Measurements from ENCODE around the gene MAP1LC3C.
A peak's percentile ranks its signal among the peaks of the same experiment; 100 is the strongest.

Gene MAP1LC3C

GRCh38 chr1:242030071-242030470 is 31.2 kb upstream of the MAP1LC3C start:
- no peaks in the 10 kb centered on the region for H3K79me2 ChIP-seq (ENCODE audit: control insufficient read depth, insufficient read depth, low read length, poor library complexity)
- H3K9me3 ChIP-seq (ENCODE audit: insufficient read depth, low read depth, low read length), result no peaks in the 10 kb centered on the region
- H2AK5ac ChIP-seq (ENCODE audit: low read length), result no peak overlapping the region
- no peak overlapping the region for H4K91ac ChIP-seq (ENCODE audit: low read depth, low read length)
- no peak overlapping the region for H3K9ac ChIP-seq (ENCODE audit: low read length)
- WGBS (ENCODE audit: extremely low coverage, insufficient coverage, insufficient read length), result no CpG with 5 or more reads among the region's 1 CpG
- no peak overlapping the region for H2BK120ac ChIP-seq (ENCODE audit: insufficient read depth, low read length, poor library complexity)
- peaks cover 0 to 9% of the 10 kb centered on the region in 2 experiments for H3K4me1 ChIP-seq (ENCODE audit: control insufficient read depth in 1 of 2, insufficient read depth in 2 of 2, low read length in 2 of 2)
- no peaks in the 10 kb centered on the region for H3K36me3 ChIP-seq (ENCODE audit: control insufficient read depth in 1 of 2, insufficient read depth in 2 of 2, low read length in 2 of 2)
- H3K23ac ChIP-seq (ENCODE audit: low read length), result no peak overlapping the region
- no peak overlapping the region for H4K8ac ChIP-seq (ENCODE audit: low read depth, low read length)
- H2BK5ac ChIP-seq (ENCODE audit: low read depth, low read length, poor library complexity), result no peak overlapping the region
- no peak overlapping the region for H3K4me3 ChIP-seq (ENCODE audit: low read depth, low read length)
- no peaks in the 10 kb centered on the region for H3K27me3 ChIP-seq (ENCODE audit: insufficient read depth, low read length)
- no peak overlapping the region for H2BK12ac ChIP-seq (ENCODE audit: low read length)
- H2AFZ ChIP-seq (ENCODE audit: insufficient read depth, low read length, poor library complexity), result no peak overlapping the region
- no peak overlapping the region for H3K4ac ChIP-seq (ENCODE audit: low read depth, low read length)
- H3K18ac ChIP-seq (ENCODE audit: low read length), result no peak overlapping the region
- DNase-seq, result no peak
- H3K27ac ChIP-seq (ENCODE audit: low read depth, low read length), result no peak overlapping the region
- no peak overlapping the region for H4K12ac ChIP-seq (ENCODE audit: low read depth, low read length)
- no peak overlapping the region for H3K14ac ChIP-seq (ENCODE audit: low read length)
- no peaks in the 10 kb centered on the region for H3K79me1 ChIP-seq (ENCODE audit: low read length)
- no peak overlapping the region for H3K4me2 ChIP-seq (ENCODE audit: low read length)

- no peaks in the 10 kb centered on the region for H3K9me3 ChIP-seq (ENCODE audit: insufficient read depth, low read depth, low read length)
- no CpG with 5 or more reads among the region's 13 CpGs for WGBS (ENCODE audit: extremely low coverage, insufficient coverage, insufficient read length)
- no peaks in the 10 kb centered on the region for H3K36me3 ChIP-seq (ENCODE audit: control insufficient read depth in 1 of 2, insufficient read depth in 2 of 2, low read length in 2 of 2)
These were observed 26.8 kb upstream of the MAP1LC3C start for GRCh38 chr1:242025681-242026080.

GRCh38 chr1:242023805-242024204 is 24.9 kb upstream of the MAP1LC3C start:
- Histone ChIP-seq H2BK120ac (ENCODE audit: insufficient read depth, low read length, poor library complexity) (no peak overlapping the region), H3K14ac (ENCODE audit: low read length) (no peak overlapping the region), H3K4me3 (ENCODE audit: low read depth, low read length) (no peak overlapping the region), H3K27me3 (ENCODE audit: insufficient read depth, low read length) (no peaks in the 10 kb centered on the region), H3K4ac (ENCODE audit: low read depth, low read length) (no peak overlapping the region), H3K9ac (ENCODE audit: low read length) (no peak overlapping the region), H4K91ac (ENCODE audit: low read depth, low read length) (no peak overlapping the region), H4K12ac (ENCODE audit: low read depth, low read length) (no peak overlapping the region), H3K36me3 (ENCODE audit: control insufficient read depth in 1 of 2, insufficient read depth in 2 of 2, low read length in 2 of 2) (no peaks in the 10 kb centered on the region), H2AFZ (ENCODE audit: insufficient read depth, low read length, poor library complexity) (no peak overlapping the region), H4K8ac (ENCODE audit: low read depth, low read length) (no peak overlapping the region), H3K9me3 (ENCODE audit: insufficient read depth, low read depth, low read length) (no peaks in the 10 kb centered on the region), H3K18ac (ENCODE audit: low read length) (no peak overlapping the region), H2AK5ac (ENCODE audit: low read length) (no peak overlapping the region), H3K79me1 (ENCODE audit: low read length) (no peaks in the 10 kb centered on the region), H3K23ac (ENCODE audit: low read length) (no peak overlapping the region), H3K4me1 (ENCODE audit: control insufficient read depth in 1 of 2, insufficient read depth in 2 of 2, low read length in 2 of 2) (peaks cover 0 to 5% of the 10 kb centered on the region in 2 experiments), H3K4me2 (ENCODE audit: low read length) (no peak overlapping the region), H2BK5ac (ENCODE audit: low read depth, low read length, poor library complexity) (no peak overlapping the region), H3K27ac (ENCODE audit: low read depth, low read length) (no peak overlapping the region), H3K79me2 (ENCODE audit: control insufficient read depth, insufficient read depth, low read length, poor library complexity) (no peaks in the 10 kb centered on the region), H2BK12ac (ENCODE audit: low read length) (no peak overlapping the region)
- no peak for DNase-seq
- WGBS (ENCODE audit: extremely low coverage, insufficient coverage, insufficient read length), result no CpG with 5 or more reads among the region's 6 CpGs

More at GRCh38 chr1:242025681-242026080, 26.8 kb upstream of the MAP1LC3C start:
- no peak overlapping the region for H4K91ac ChIP-seq (ENCODE audit: low read depth, low read length)
- H3K23ac ChIP-seq (ENCODE audit: low read length), result no peak overlapping the region
- no peaks in the 10 kb centered on the region for H3K79me1 ChIP-seq (ENCODE audit: low read length)
- no peak overlapping the region for H3K27ac ChIP-seq (ENCODE audit: low read depth, low read length)
- H3K27me3 ChIP-seq (ENCODE audit: insufficient read depth, low read length), result no peaks in the 10 kb centered on the region
- no peak overlapping the region for H3K9ac ChIP-seq (ENCODE audit: low read length)
- H2BK120ac ChIP-seq (ENCODE audit: insufficient read depth, low read length, poor library complexity), result peak overlapping the region; percentile 38
- no peak overlapping the region for H3K4me2 ChIP-seq (ENCODE audit: low read length)
- H4K12ac ChIP-seq (ENCODE audit: low read depth, low read length), result no peak overlapping the region
- no peak overlapping the region for H3K18ac ChIP-seq (ENCODE audit: low read length)
- no peak overlapping the region for H3K4ac ChIP-seq (ENCODE audit: low read depth, low read length)
- H3K4me1 ChIP-seq (ENCODE audit: control insufficient read depth in 1 of 2, insufficient read depth in 2 of 2, low read length in 2 of 2), result peaks cover 0 to 9% of the 10 kb centered on the region in 2 experiments
- no peak overlapping the region for H4K8ac ChIP-seq (ENCODE audit: low read depth, low read length)
- DNase-seq, result no peak
- no peak overlapping the region for H3K4me3 ChIP-seq (ENCODE audit: low read depth, low read length)
- H3K79me2 ChIP-seq (ENCODE audit: control insufficient read depth, insufficient read depth, low read length, poor library complexity), result no peaks in the 10 kb centered on the region
- no peak overlapping the region for H2AK5ac ChIP-seq (ENCODE audit: low read length)
- H2BK5ac ChIP-seq (ENCODE audit: low read depth, low read length, poor library complexity), result no peak overlapping the region
- H2AFZ ChIP-seq (ENCODE audit: insufficient read depth, low read length, poor library complexity), result no peak overlapping the region
- H2BK12ac ChIP-seq (ENCODE audit: low read length), result no peak overlapping the region
- H3K14ac ChIP-seq (ENCODE audit: low read length), result no peak overlapping the region

- Histone ChIP-seq H2BK120ac (ENCODE audit: insufficient read depth, low read length, poor library complexity) (no peak overlapping the region), H4K91ac (ENCODE audit: low read depth, low read length) (no peak overlapping the region), H3K14ac (ENCODE audit: low read length) (no peak overlapping the region), H2BK5ac (ENCODE audit: low read depth, low read length, poor library complexity) (no peak overlapping the region), H2AK5ac (ENCODE audit: low read length) (no peak overlapping the region), H3K27ac (ENCODE audit: low read depth, low read length) (no peak overlapping the region), H3K4me1 (ENCODE audit: control insufficient read depth in 1 of 2, insufficient read depth in 2 of 2, low read length in 2 of 2) (no peaks in the 10 kb centered on the region), H3K23ac (ENCODE audit: low read length) (no peak overlapping the region), H3K4me2 (ENCODE audit: low read length) (no peak overlapping the region), H3K36me3 (ENCODE audit: control insufficient read depth in 1 of 2, insufficient read depth in 2 of 2, low read length in 2 of 2) (no peaks in the 10 kb centered on the region), H4K8ac (ENCODE audit: low read depth, low read length) (no peak overlapping the region), H3K18ac (ENCODE audit: low read length) (no peak overlapping the region), H4K12ac (ENCODE audit: low read depth, low read length) (no peak overlapping the region), H3K79me2 (ENCODE audit: control insufficient read depth, insufficient read depth, low read length, poor library complexity) (no peaks in the 10 kb centered on the region), H3K4me3 (ENCODE audit: low read depth, low read length) (no peak overlapping the region), H3K9ac (ENCODE audit: low read length) (no peak overlapping the region), H3K79me1 (ENCODE audit: low read length) (no peaks in the 10 kb centered on the region), H2BK12ac (ENCODE audit: low read length) (no peak overlapping the region), H3K27me3 (ENCODE audit: insufficient read depth, low read length) (no peaks in the 10 kb centered on the region), H2AFZ (ENCODE audit: insufficient read depth, low read length, poor library complexity) (no peak overlapping the region), H3K4ac (ENCODE audit: low read depth, low read length) (no peak overlapping the region), H3K9me3 (ENCODE audit: insufficient read depth, low read depth, low read length) (no peaks in the 10 kb centered on the region)
- no peak for DNase-seq
- WGBS (ENCODE audit: extremely low coverage, insufficient coverage, insufficient read length), result no CpG with 5 or more reads among the region's 6 CpGs
These were observed 20.1 kb upstream of the MAP1LC3C start for GRCh38 chr1:242019018-242019417.
